Stomach (tissue), 9 donors: ENCODE measurements around the gene TMA7. TPM values are rescaled to one million over a fixed set of nuclear protein-coding genes. Genes with fewer than 3 reads are reported as not detected.

ENCODE experiments used
- DNase-seq, 2 donors: peaks; one replicate each; pipeline versions ENCODE4 v3.0.0 to v3.0.0-alpha.2; 2013 to 2019
- H3K27ac ChIP-seq, 5 donors: fragments of 200-600 bp in 4 of 5; sonication (generic) in 4 of 5; one replicate each; pipeline ENCODE4 v1.5.1; 2013 to 2019; ENCODE audit warnings: mild to moderate bottlenecking in 1 of 5, moderate library complexity in 1 of 5
- H3K27me3 ChIP-seq, 3 donors: fragments of 200-600 bp; sonication (generic); one replicate each; pipeline ENCODE4 v1.5.1; 2017 to 2019; ENCODE audit warnings: mixed run types in 1 of 3
- H3K36me3 ChIP-seq, 4 donors: fragments of 200-600 bp; sonication (generic); 1 replicate in 3 of 4; 2 replicates in 1 of 4; pipeline ENCODE4 v1.5.1; 2016 to 2019
- H3K4me1 ChIP-seq, 4 donors: fragments of 200-600 bp; sonication (generic); one replicate each; pipeline ENCODE4 v1.5.1; 2016 to 2019
- H3K4me3 ChIP-seq, 4 donors: fragments of 200-600 bp; sonication (generic) in 3 of 4; one replicate each; pipeline ENCODE4 v1.5.1; 2016 to 2019; ENCODE audit warnings: mild to moderate bottlenecking in 1 of 4
- H3K9me3 ChIP-seq, 4 donors: fragments of 200-600 bp; sonication (generic); one replicate each; pipeline ENCODE4 v1.5.1; 2016 to 2019
- CTCF ChIP-seq, 7 experiments: fragments of 450-650 bp in 4 of 7; fragments of 200-600 bp in 3 of 7; sonication (generic) in 3 of 7; IDR thresholded peaks; one replicate each; pipeline ENCODE4 v1.5.1; 2016 to 2019; ENCODE audit warnings: antibody characterized with exemption in 7 of 7, control low read depth in 2 of 7, mild to moderate bottlenecking in 1 of 7
- EP300 ChIP-seq: sonication (generic); formaldehyde crosslinking; IDR thresholded peaks from one replicate; pipeline ENCODE4 v1.6.1; 2017; ENCODE audit warnings: antibody characterized with exemption
- POLR2A ChIP-seq, 4 donors: fragments of 450-650 bp; IDR thresholded peaks; one replicate each; pipeline ENCODE4 v1.6.1; 2016; ENCODE audit warnings: antibody characterized with exemption in 4 of 4, control low read depth in 2 of 4, mild to moderate bottlenecking in 1 of 4, moderate library complexity in 1 of 4
- POLR2AphosphoS5 ChIP-seq, 3 donors: sonication (generic); formaldehyde crosslinking; IDR thresholded peaks; one replicate each; pipeline ENCODE4 v1.6.1; 2016; ENCODE audit warnings: antibody characterized with exemption in 3 of 3
- WGBS, 5 donors: extraction: QIAGEN DNeasy Blood & Tissue Kit in 3 of 5; methylation state at CpG; one replicate each; pipeline versions ENCODE4 v1.1.5 to v1.1.7; 2013 to 2018; 5-methylcytosine and 5-hydroxymethylcytosine counted together
- intact Hi-C: fragments of 100-400 bp; cut with DNase I; formaldehyde crosslinking; loops from one replicate; pipeline ENCODE4 v1.15.1; 2023; ENCODE audit warnings: low total_unique reads
- polyA plus RNA-seq, 3 donors: library from polyadenylated mRNA; stranded (reverse); fragments of 200-250 nt; gene quantifications; one replicate each; pipeline ENCODE4 v1.2.3, GENCODE V29; 2013
- total RNA-seq, 5 donors: library from RNA; depleted of rRNA; stranded (reverse); fragments of >200 nt; gene quantifications; one replicate each; pipeline versions ENCODE4 v1.1.0 to v1.2.3, GENCODE V29; 2014 to 2016
- donor health status: healthy with polysubstance abuse.
- donor health status: Bipolar disorder and iron deficiency.
- donor health status: healthy.

The TMA7 gene
- total and polyA plus RNA-seq, 8 donors = 107 to 702 (median 266) TPM

- no peaks in the 10 kb centered on the region for H3K9me3 ChIP-seq
- no peak overlapping the region for H3K4me3 ChIP-seq
- no peak overlapping the region for H3K27ac ChIP-seq
- 90 to 96% (median 91%) methylated on average over 12 to 17 of the region's 17 CpGs for WGBS, 5 donors
- intact Hi-C loops = loop anchor here (10.0 kb wide), 1 partner anchor 145 kb away; no protein-coding TSS in a partner anchor
- no peaks in the 10 kb centered on the region for H3K27me3 ChIP-seq
- no peak for DNase-seq
- peaks cover 9 to 31% (median 19%) of the 10 kb centered on the region in 4 donors for H3K4me1 ChIP-seq
- no peak for TF ChIP-seq CTCF (IDR thresholded peaks at IDR 0.05)
- no peak for TF ChIP-seq POLR2AphosphoS5 (IDR thresholded peaks at IDR 0.05)
- TF ChIP-seq EP300 = no peak
- no peak for TF ChIP-seq POLR2A (IDR thresholded peaks at IDR 0.05)
- peaks cover 40 to 99% (median 89%) of the 10 kb centered on the region in 4 donors for H3K36me3 ChIP-seq
These were observed 20.5 kb upstream of the TMA7 start for GRCh38 chr3:48419597-48419996.

- intact Hi-C loops = no loop called here
- Histone ChIP-seq H3K36me3 (peaks cover 32 to 89% (median 79%) of the 10 kb centered on the region in 4 donors), H3K27ac (no peak overlapping the region), H3K27me3 (no peaks in the 10 kb centered on the region), H3K4me1 (peaks cover 15 to 37% (median 27%) of the 10 kb centered on the region in 4 donors), H3K4me3 (no peak overlapping the region), H3K9me3 (no peaks in the 10 kb centered on the region)
- TF ChIP-seq POLR2AphosphoS5 (IDR thresholded peaks at IDR 0.05) (no peak), EP300 (no peak), POLR2A (IDR thresholded peaks at IDR 0.05) (no peak), CTCF (IDR thresholded peaks at IDR 0.05) (no peak)
- no peak for DNase-seq
- WGBS, 5 donors = 86 to 93% (median 93%) methylated on average over 10 to 14 of the region's 14 CpGs
These were observed 19.5 kb upstream of the TMA7 start for GRCh38 chr3:48420561-48420960.

GRCh38 chr3:48422272-48422671 is 17.8 kb upstream of the TMA7 start:
- TF ChIP-seq POLR2AphosphoS5 (IDR thresholded peaks at IDR 0.05) (no peak), CTCF (IDR thresholded peaks at IDR 0.05) (no peak), POLR2A (IDR thresholded peaks at IDR 0.05) (no peak), EP300 (no peak)
- Histone ChIP-seq H3K9me3 (no peaks in the 10 kb centered on the region), H3K4me3 (no peak overlapping the region), H3K27ac (no peak overlapping the region), H3K27me3 (no peaks in the 10 kb centered on the region), H3K4me1 (peaks cover 32 to 54% (median 44%) of the 10 kb centered on the region in 4 donors), H3K36me3 (peaks cover 25 to 72% (median 62%) of the 10 kb centered on the region in 4 donors)
- intact Hi-C loops = no loop called here
- 53 to 83% (median 69%) methylated on average over 2 to 3 of the region's 3 CpGs for WGBS, 5 donors
- no peak for DNase-seq

- Histone ChIP-seq H3K9me3 (no peaks in the 10 kb centered on the region), H3K36me3 (peaks cover 21 to 68% (median 58%) of the 10 kb centered on the region in 4 donors), H3K27me3 (no peaks in the 10 kb centered on the region), H3K4me1 (peaks cover 36 to 59% (median 48%) of the 10 kb centered on the region in 4 donors), H3K27ac (no peak overlapping the region), H3K4me3 (no peak overlapping the region)
- WGBS, 5 donors = 79 to 87% (median 84%) methylated on average over 7 to 8 of the region's 8 CpGs
- intact Hi-C loops = no loop called here
- TF ChIP-seq POLR2AphosphoS5 (IDR thresholded peaks at IDR 0.05) (no peak), EP300 (no peak), POLR2A (IDR thresholded peaks at IDR 0.05) (no peak), CTCF (IDR thresholded peaks at IDR 0.05) (no peak)
- no peak for DNase-seq
These were observed 17.4 kb upstream of the TMA7 start for GRCh38 chr3:48422681-48423080.
